GM12865 (cell line): Measurements from ENCODE around the gene STAG1.
"Not testable (repeated sequence)": the region's sequence is repeated elsewhere in the genome, so short reads cannot be mapped to it uniquely, and the experiment has no call there.

Experiments used
- DNase-seq: peaks from one replicate; pipeline ENCODE4 v3.0.0; 2010; ENCODE audit warnings: low read depth
- H3K4me3 ChIP-seq: 2 replicates; pipeline ENCODE4 v1.5.1; 2011; ENCODE audit warnings: mild to moderate bottlenecking, low read depth, low read length, control low read depth
- TF ChIP-seq, protein P1 (sequence below): IDR thresholded peaks from 2 replicates; pipeline ENCODE4 v1.5.1; 2011; ENCODE audit warnings: low read length, control low read depth, low read depth, inconsistent platforms; ENCODE audit not compliant: insufficient read depth; ENCODE audit errors: missing control alignments

The STAG1 gene

GRCh38 chr3:136350132-136350531 is 402.0 kb downstream of the STAG1 start:
- DNase-seq = no peak
- no peak overlapping the region for H3K4me3 ChIP-seq
- TF ChIP-seq, protein P1, sequence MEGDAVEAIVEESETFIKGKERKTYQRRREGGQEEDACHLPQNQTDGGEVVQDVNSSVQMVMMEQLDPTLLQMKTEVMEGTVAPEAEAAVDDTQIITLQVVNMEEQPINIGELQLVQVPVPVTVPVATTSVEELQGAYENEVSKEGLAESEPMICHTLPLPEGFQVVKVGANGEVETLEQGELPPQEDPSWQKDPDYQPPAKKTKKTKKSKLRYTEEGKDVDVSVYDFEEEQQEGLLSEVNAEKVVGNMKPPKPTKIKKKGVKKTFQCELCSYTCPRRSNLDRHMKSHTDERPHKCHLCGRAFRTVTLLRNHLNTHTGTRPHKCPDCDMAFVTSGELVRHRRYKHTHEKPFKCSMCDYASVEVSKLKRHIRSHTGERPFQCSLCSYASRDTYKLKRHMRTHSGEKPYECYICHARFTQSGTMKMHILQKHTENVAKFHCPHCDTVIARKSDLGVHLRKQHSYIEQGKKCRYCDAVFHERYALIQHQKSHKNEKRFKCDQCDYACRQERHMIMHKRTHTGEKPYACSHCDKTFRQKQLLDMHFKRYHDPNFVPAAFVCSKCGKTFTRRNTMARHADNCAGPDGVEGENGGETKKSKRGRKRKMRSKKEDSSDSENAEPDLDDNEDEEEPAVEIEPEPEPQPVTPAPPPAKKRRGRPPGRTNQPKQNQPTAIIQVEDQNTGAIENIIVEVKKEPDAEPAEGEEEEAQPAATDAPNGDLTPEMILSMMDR = no peak

DNA sequence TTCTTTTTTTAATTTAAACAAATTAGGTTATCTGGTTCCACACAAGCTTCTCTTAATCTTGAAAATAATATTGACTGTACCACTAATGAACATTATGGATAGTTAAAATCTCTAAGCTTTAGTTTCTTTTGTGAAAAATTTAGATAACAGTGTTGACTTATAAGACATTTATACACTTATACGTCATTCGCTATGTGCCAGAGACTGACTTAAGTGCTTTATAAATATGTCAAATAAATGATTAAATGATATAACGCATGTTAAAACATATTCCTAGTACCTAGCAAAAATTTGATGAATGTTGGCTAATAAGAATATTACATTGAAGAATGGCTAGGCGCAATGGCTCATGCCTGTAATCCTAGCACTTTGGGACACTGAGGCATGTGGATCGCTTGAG is 405.7 kb downstream of the STAG1 start:
- TF ChIP-seq, protein P1 = no peak
- H3K4me3 ChIP-seq = no peak overlapping the region
- DNase-seq = no peak

DNA sequence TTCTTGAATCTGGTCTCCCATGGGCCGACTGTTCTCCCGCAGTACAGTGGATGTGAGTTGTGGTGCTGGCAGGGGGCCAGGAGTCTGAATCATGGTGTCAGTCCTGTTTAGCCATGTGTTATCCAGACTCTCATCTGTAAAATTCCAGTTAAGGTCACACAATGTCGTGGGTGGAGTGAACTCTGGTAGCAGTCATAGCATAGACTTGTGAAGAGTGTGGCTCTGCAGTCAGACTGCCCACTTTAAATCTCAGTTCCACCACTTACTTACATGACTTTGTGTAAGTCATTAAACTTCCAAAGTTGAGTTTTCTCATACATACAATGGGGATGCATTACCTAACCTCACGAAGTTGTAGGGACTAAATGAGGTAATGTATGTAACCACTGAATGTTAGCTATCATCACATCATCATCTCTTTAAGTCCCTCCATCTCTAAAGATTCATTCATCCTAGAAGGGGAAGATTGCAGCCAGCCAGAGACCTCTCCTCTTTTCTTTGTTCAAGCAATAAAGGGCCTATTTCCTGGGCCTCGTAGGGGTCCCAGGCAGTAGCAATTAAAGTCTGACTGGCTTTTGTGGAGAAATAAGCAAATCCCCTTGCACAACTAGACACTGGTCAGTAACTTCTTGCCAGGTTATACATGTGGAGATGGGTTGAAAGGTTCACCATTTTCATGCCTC is 408.2 kb downstream of the STAG1 start:
- H3K4me3 ChIP-seq = no peak overlapping the region
- TF ChIP-seq, protein P1 = no peak
- DNase-seq = no peak

- no peak for DNase-seq
- TF ChIP-seq, protein P1 = no peak
- H3K4me3 ChIP-seq = no peak overlapping the region
Observed at GRCh38 chr3:136343446-136343845, 408.7 kb downstream of the STAG1 start.

- TF ChIP-seq, protein P1 = no peak
- DNase-seq = no peak
- no peak overlapping the region for H3K4me3 ChIP-seq
Observed at GRCh38 chr3:136336329-136337100, 415.7 kb downstream of the STAG1 start.

GRCh38 chr3:136334726-136335125 is 417.5 kb downstream of the STAG1 start:
- H3K4me3 ChIP-seq, DNase-seq: not testable (repeated sequence)

- no peak for DNase-seq
- H3K4me3 ChIP-seq = no peak overlapping the region
- TF ChIP-seq, protein P1 = no peak
Observed at GRCh38 chr3:136334209-136334608, 418.0 kb downstream of the STAG1 start.
